GM23248 (cell line): ENCODE results near the gene MAGI1. TPM values are rescaled to one million over a fixed set of nuclear protein-coding genes. Genes with fewer than 3 reads are reported as not detected.
A peak's percentile ranks its signal among the peaks of the same experiment; 100 is the strongest.

Experiments
- DNase-seq: peaks from one replicate; pipeline ENCODE4 v3.0.0-alpha.2; 2015
- H2AFZ ChIP-seq: fragments of 200-600 bp; sonication (generic); 2 replicates; pipeline ENCODE4 v1.6.1; 2016; ENCODE audit warnings: antibody characterized with exemption
- H3F3A ChIP-seq: fragments of 200-600 bp; sonication (generic); 2 replicates; pipeline ENCODE4 v1.6.1; 2016; ENCODE audit warnings: mild to moderate bottlenecking, antibody characterized with exemption, mixed run types; ENCODE audit not compliant: insufficient read depth
- H3K27ac ChIP-seq: fragments of 200-600 bp; sonication (generic); 2 replicates; pipeline ENCODE4 v1.5.1; 2016; ENCODE audit warnings: mild to moderate bottlenecking
- H3K27me3 ChIP-seq: fragments of 200-600 bp; sonication (generic); replicated peaks from 2 replicates; pipeline ENCODE4 v1.6.1; 2016; ENCODE audit warnings: mild to moderate bottlenecking; ENCODE audit not compliant: insufficient read depth
- H3K36me3 ChIP-seq: fragments of 200-600 bp; sonication (generic); 2 replicates; pipeline ENCODE4 v1.6.1; 2016; ENCODE audit warnings: low read depth, mild to moderate bottlenecking
- H3K4me1 ChIP-seq: fragments of 200-600 bp; sonication (generic); 2 replicates; pipeline ENCODE4 v1.6.1; 2016; ENCODE audit warnings: mild to moderate bottlenecking; ENCODE audit not compliant: insufficient read depth
- H3K4me2 ChIP-seq: fragments of 200-600 bp; sonication (generic); one replicate; pipeline ENCODE4 v1.6.1; 2016; ENCODE audit warnings: mild to moderate bottlenecking; ENCODE audit not compliant: unreplicated experiment
- H3K4me3 ChIP-seq: fragments of 200-600 bp; sonication (generic); 2 replicates; pipeline ENCODE4 v1.5.1; 2016; ENCODE audit warnings: mild to moderate bottlenecking
- H3K79me2 ChIP-seq: fragments of 200-600 bp; sonication (generic); 2 replicates; pipeline ENCODE4 v1.6.1; 2016; ENCODE audit warnings: mild to moderate bottlenecking; ENCODE audit not compliant: insufficient read depth
- H3K9ac ChIP-seq: fragments of 200-600 bp; sonication (generic); 2 replicates; pipeline ENCODE4 v1.6.1; 2016; ENCODE audit warnings: mild to moderate bottlenecking
- H3K9me2 ChIP-seq: fragments of 200-600 bp; sonication (generic); 2 replicates; pipeline ENCODE4 v1.6.1; 2016; ENCODE audit warnings: mixed run types, mild to moderate bottlenecking, moderate library complexity; ENCODE audit not compliant: insufficient read depth
- H3K9me3 ChIP-seq: fragments of 200-600 bp; sonication (generic); one replicate; pipeline ENCODE4 v1.6.1; 2017; ENCODE audit warnings: low read depth
- H4K20me1 ChIP-seq: fragments of 200-600 bp; sonication (generic); 2 replicates; pipeline ENCODE4 v1.6.0; 2016; ENCODE audit not compliant: insufficient read depth
- EZH2 ChIP-seq: fragments of 200-600 bp; sonication (generic); IDR thresholded peaks from 2 replicates; pipeline ENCODE4 v1.6.1; 2018; ENCODE audit warnings: antibody characterized with exemption, mild to moderate bottlenecking; ENCODE audit not compliant: insufficient read depth, poor library complexity, severe bottlenecking
- EZH2phosphoT487 ChIP-seq: fragments of 200-600 bp; sonication (generic); IDR thresholded peaks from 2 replicates; pipeline ENCODE4 v1.6.1; 2018; ENCODE audit warnings: antibody characterized with exemption, moderate library complexity, mild to moderate bottlenecking, low read depth; ENCODE audit not compliant: insufficient read depth
- WGBS, 2 experiments: methylation state at CpG; one replicate each; pipeline ENCODE4 v1.1.6; 2015 to 2017; ENCODE audit warnings: low lambda C conversion rate in 2 of 2, low coverage in 1 of 2; ENCODE audit errors: missing lambda C conversion rate in 2 of 2; 5-methylcytosine and 5-hydroxymethylcytosine counted together
- in situ Hi-C: fragments of 300-500 bp; cut with MboI; formaldehyde crosslinking; loops from 2 replicates; pipeline ENCODE4 v1.15.0; 2020
- polyA plus RNA-seq: library from polyadenylated mRNA; unstranded; fragments of >200 nt; fragmentation: Nextera tagmentation; extraction: Ambion mirVana; gene quantifications from 2 replicates; pipeline ENCODE4 v1.2.1, GENCODE V29; 2016
- total RNA-seq: library from RNA; depleted of rRNA; stranded (reverse); fragments of >200 nt; shearing (Covaris generic); gene quantifications from 2 replicates; pipeline ENCODE4 v1.2.3, GENCODE V29; 2014

MAGI1 gene
- total and polyA plus RNA-seq, 2 experiments from 2014 or later: 7.3 to 13.8 TPM

- Histone ChIP-seq H3K79me2 (peaks cover 36% of the 10 kb centered on the region), H3K9me2 (no peaks in the 10 kb centered on the region), H3K27me3 (no peaks in the 10 kb centered on the region), H3K4me2 (no peak overlapping the region), H3K36me3 (no peaks in the 10 kb centered on the region), H3K27ac (no peak overlapping the region), H3K9me3 (no peaks in the 10 kb centered on the region), H2AFZ (no peak overlapping the region), H3F3A (peaks cover 7% of the 10 kb centered on the region; the same call in 1 of the 2 replicates), H3K4me1 (peaks cover 6% of the 10 kb centered on the region), H3K4me3 (no peak overlapping the region), H3K9ac (no peak overlapping the region), H4K20me1 (peaks cover 1% of the 10 kb centered on the region; the same call in 1 of the 2 replicates)
- TF ChIP-seq EZH2 (no peak), EZH2phosphoT487 (no peak)
- DNase-seq: no peak
- in situ Hi-C loops: loop anchor here (10.0 to 25.0 kb wide), 2 partner anchors 310 to 1197 kb away; no protein-coding TSS in a partner anchor
- WGBS, 2 experiments: 93% methylated on average over 1 of the region's 1 CpG; no CpG with 5 or more reads in 1 of the 2 experiments
Measured at GRCh38 chr3:65734792-65735191, 303.9 kb downstream of the MAGI1 start.

GRCh38 chr3:65734382-65734781 lies 304.3 kb downstream of the MAGI1 start:
- WGBS, 2 experiments: 88 to 90% methylated on average over 3 of the region's 3 CpGs
- H4K20me1 ChIP-seq: peaks cover 3% of the 10 kb centered on the region; the same call in 1 of the 2 replicates

GRCh38 chr3:65733459-65733858 lies 305.3 kb downstream of the MAGI1 start:
- no peak overlapping the region for H3K27ac ChIP-seq
- no peaks in the 10 kb centered on the region for H3K9me2 ChIP-seq
- H3K79me2 ChIP-seq: peaks cover 36% of the 10 kb centered on the region
- H3K9ac ChIP-seq: no peak overlapping the region
- WGBS, 2 experiments: 10 to 38% methylated on average over 1 of the region's 1 CpG
- no peaks in the 10 kb centered on the region for H3K9me3 ChIP-seq
- no peaks in the 10 kb centered on the region for H3K27me3 ChIP-seq
- H3K36me3 ChIP-seq: no peaks in the 10 kb centered on the region
- peaks cover 19% of the 10 kb centered on the region for H3K4me1 ChIP-seq
- no peak overlapping the region for H3K4me3 ChIP-seq
- in situ Hi-C loops: loop anchor here (10.0 to 25.0 kb wide), 2 partner anchors 309 to 1196 kb away; no protein-coding TSS in a partner anchor
- no peak for TF ChIP-seq EZH2phosphoT487
- no peak for TF ChIP-seq EZH2
- DNase-seq: no peak
- H3F3A ChIP-seq: peaks cover 16% of the 10 kb centered on the region; the same call in 1 of the 2 replicates
- no peak overlapping the region for H2AFZ ChIP-seq
- no peak overlapping the region for H3K4me2 ChIP-seq
- H4K20me1 ChIP-seq: peaks cover 3% of the 10 kb centered on the region; the same call in 1 of the 2 replicates

More at GRCh38 chr3:65734382-65734781, 304.3 kb downstream of the MAGI1 start:
- no peak for DNase-seq
- Histone ChIP-seq H3K9ac (no peak overlapping the region), H3K9me3 (no peaks in the 10 kb centered on the region), H3K4me1 (peaks cover 10% of the 10 kb centered on the region), H3K4me2 (no peak overlapping the region), H3K36me3 (no peaks in the 10 kb centered on the region), H3K27ac (no peak overlapping the region), H3K9me2 (no peaks in the 10 kb centered on the region), H3K4me3 (no peak overlapping the region), H3F3A (peaks cover 11% of the 10 kb centered on the region; the same call in 1 of the 2 replicates), H3K27me3 (no peaks in the 10 kb centered on the region), H3K79me2 (peaks cover 36% of the 10 kb centered on the region), H2AFZ (no peak overlapping the region)
- in situ Hi-C loops: loop anchor here (10.0 to 25.0 kb wide), 2 partner anchors 310 to 1197 kb away; no protein-coding TSS in a partner anchor
- no peak for TF ChIP-seq EZH2phosphoT487
- TF ChIP-seq EZH2: no peak

- peaks cover 3% of the 10 kb centered on the region; the same call in 1 of the 2 replicates for H4K20me1 ChIP-seq
- no peaks in the 10 kb centered on the region for H3K9me2 ChIP-seq
- no peaks in the 10 kb centered on the region for H3K27me3 ChIP-seq
- H3K4me3 ChIP-seq: 0 out of 2 replicates have a peak overlapping the region, but pooled peaks have one; percentile 15
- WGBS, 2 experiments: 33 to 37% methylated on average over 6 of the region's 6 CpGs
- DNase-seq: peak; percentile 84
- in situ Hi-C loops: loop anchor here (10.0 to 25.0 kb wide), 2 partner anchors 307 to 1195 kb away; no protein-coding TSS in a partner anchor
- H3K9me3 ChIP-seq: no peaks in the 10 kb centered on the region
- H3K36me3 ChIP-seq: no peaks in the 10 kb centered on the region
- no peak overlapping the region for H3K27ac ChIP-seq
- H3K4me1 ChIP-seq: peaks cover 19% of the 10 kb centered on the region
- H3K4me2 ChIP-seq: peak overlapping the region; percentile 13
- TF ChIP-seq EZH2phosphoT487 (no peak), EZH2 (no peak)
- H3K9ac ChIP-seq: no peak overlapping the region
- peaks cover 33% of the 10 kb centered on the region for H3K79me2 ChIP-seq
- H2AFZ ChIP-seq: peak overlapping the region; percentile 25; the same call in 1 of the 2 replicates
- H3F3A ChIP-seq: peaks cover 18% of the 10 kb centered on the region; the same call in 1 of the 2 replicates
Measured at GRCh38 chr3:65732051-65732935, 306.4 kb downstream of the MAGI1 start.
